Measurements from ENCODE around the gene NDFIP1. TPM values are rescaled to one million over a fixed set of nuclear protein-coding genes. Genes with fewer than 3 reads are reported as not detected.

Gene NDFIP1
- total and polyA plus RNA-seq, 2 of the 8 experiments (the other 6 are each of a cell fraction or from before 2014, with no cell fraction given): 8.8 to 27.1 TPM

DNA sequence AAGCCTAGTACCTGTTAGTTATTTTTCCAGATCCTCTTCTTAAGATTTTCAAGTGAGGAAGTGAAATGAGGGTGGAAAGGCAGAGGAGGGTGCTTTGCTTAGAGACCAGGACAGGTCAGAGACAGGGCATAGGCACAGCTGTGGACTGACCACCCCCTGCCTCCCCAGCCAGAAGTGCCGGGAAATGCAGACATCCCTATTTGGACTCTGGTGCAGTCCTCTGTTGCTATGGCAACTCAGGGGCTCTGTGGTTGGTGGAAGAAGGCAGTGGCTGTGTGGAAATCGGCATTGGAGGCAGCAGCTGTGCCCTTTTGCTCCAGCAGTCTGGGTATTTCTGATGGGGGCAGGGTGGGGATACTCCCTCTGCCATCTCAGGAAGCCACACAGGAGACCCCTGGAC is 43.3 kb upstream of the NDFIP1 start:
- Histone ChIP-seq H3K9ac (replicated peaks in 1 of 4; ENCODE audit: extremely low read depth in 1 of 4, low read depth in 3 of 4, low read length in 3 of 4) (no peak overlapping the region), H4K91ac (replicated peaks; ENCODE audit: insufficient read length, low read length) (no peak overlapping the region), H2BK12ac (ENCODE audit: low read depth, low read length) (no peak overlapping the region), H2BK120ac (replicated peaks; ENCODE audit: low read depth, low read length) (no peak overlapping the region), H4K8ac (ENCODE audit: extremely low read depth, insufficient read depth, low read length) (0 out of 2 replicates have a peak overlapping the region, but pooled peaks have one; percentile 17), H3K18ac (ENCODE audit: extremely low read depth, low read length) (no peak overlapping the region), H3K27me3 (replicated peaks in 1 of 4; ENCODE audit: control insufficient read depth in 3 of 4, extremely low read depth in 1 of 4, insufficient read depth in 3 of 4, low read length in 3 of 4) (no peaks in the 10 kb centered on the region), H3K56ac (replicated peaks; ENCODE audit: insufficient read length, low read depth, low read length) (no peak overlapping the region), H2BK15ac (ENCODE audit: low read length) (no peak overlapping the region), H3K79me2 (ENCODE audit: control insufficient read depth in 1 of 2, insufficient read depth in 2 of 2, low read length in 2 of 2) (no peaks in the 10 kb centered on the region), H4K5ac (ENCODE audit: insufficient read length, low read depth, low read length) (no peak overlapping the region), H3K79me1 (ENCODE audit: low read depth, low read length) (no peaks in the 10 kb centered on the region), H3K27ac (ENCODE audit: low read depth, low read length) (no peak overlapping the region), H3K4me2 (ENCODE audit: insufficient read depth in 1 of 2, low read depth in 2 of 2, low read length in 2 of 2) (no peak overlapping the region), H4K20me1 (replicated peaks in 1 of 2; ENCODE audit: control insufficient read depth in 1 of 2, insufficient read depth in 2 of 2, low read length in 2 of 2) (no peaks in the 10 kb centered on the region), H3K4me3 (ENCODE audit: extremely low read depth in 1 of 4, insufficient read depth in 2 of 4, low read depth in 3 of 4, low read length in 4 of 4) (no peak overlapping the region), H3K14ac (ENCODE audit: insufficient read length) (no peak overlapping the region), H2AK5ac (ENCODE audit: low read depth, low read length) (no peak overlapping the region), H3K4me1 (replicated peaks in 1 of 4; ENCODE audit: control insufficient read depth in 3 of 4, insufficient read depth in 4 of 4, low read length in 3 of 4) (peaks cover 0 to 3% (median 3%) of the 10 kb centered on the region in 4 experiments; a peak in 5 of 7 replicates), H3K36me3 (ENCODE audit: control insufficient read depth in 2 of 4, insufficient read depth in 4 of 4, low read length in 3 of 4) (no peaks in the 10 kb centered on the region), H3K4ac (replicated peaks; ENCODE audit: insufficient read length, low read depth, low read length) (no peak overlapping the region), H2AFZ (ENCODE audit: low read length) (no peak overlapping the region), H2BK20ac (ENCODE audit: low read length) (no peak overlapping the region), H2BK5ac (ENCODE audit: low read depth, low read length) (no peak overlapping the region), H3K9me3 (ENCODE audit: insufficient read depth in 2 of 2, low read depth in 1 of 2, low read length in 1 of 2) (no peaks in the 10 kb centered on the region), H3K23ac (ENCODE audit: insufficient read length) (no peak overlapping the region), H3K23me2 (ENCODE audit: low read depth, low read length) (no peaks in the 10 kb centered on the region)
- ChIA-PET CTCF (ENCODE audit: partially characterized antibody) (interaction anchor here (1.8 kb wide), 2 partner anchors 53 to 79 kb away, joined by 5 to 6 read pairs; partner anchors contain the start of gene GNPDA1), POLR2A (ENCODE audit: partially characterized antibody) (interaction anchor here (1.5 kb wide), 1 partner anchor 16 kb away, joined by 4 read pairs; no protein-coding TSS in a partner anchor)
- 82% methylated on average over 2 of the region's 2 CpGs; no CpG with 5 or more reads in 1 of the 2 experiments for WGBS, 2 experiments (ENCODE audit: extremely low coverage in 1 of 2, insufficient coverage in 1 of 2, insufficient read length in 1 of 2, insufficient replicate concordance in 2 of 2, low coverage in 1 of 2, low lambda C conversion rate in 2 of 2, missing lambda C conversion rate in 1 of 2)
- DNase-seq (ENCODE audit: low read depth in 1 of 2, low spot score in 2 of 2): no peak
- FAIRE-seq: no peak
- no peak for TF ChIP-seq SRF (IDR thresholded peaks at IDR 0.05; ENCODE audit: low read depth, low read length)
- TF ChIP-seq CHD1 (IDR thresholded peaks at IDR 0.05; ENCODE audit: low read depth, low read length): no peak
- TF ChIP-seq SIX5 (IDR thresholded peaks at IDR 0.05; ENCODE audit: low read depth, low read length): no peak
- TF ChIP-seq SIRT6 (IDR thresholded peaks at IDR 0.05; ENCODE audit: low read length): no peak
- no peak for TF ChIP-seq EP300 (IDR thresholded peaks at IDR 0.05; ENCODE audit: borderline replicate concordance in 1 of 2, low read depth in 2 of 2, low read length in 2 of 2)
- no peak for TF ChIP-seq POU5F1 (IDR thresholded peaks at IDR 0.05; ENCODE audit: low read depth, low read length)
- no peak for TF ChIP-seq CBX8 (IDR thresholded peaks at IDR 0.05; ENCODE audit: borderline replicate concordance, low read depth, low read length)
- no peak for TF ChIP-seq SP1 (IDR thresholded peaks at IDR 0.05; ENCODE audit: low read depth, low read length)
- TF ChIP-seq TCF12 (IDR thresholded peaks at IDR 0.05; ENCODE audit: low read depth, low read length): no peak
- TF ChIP-seq YY1 (IDR thresholded peaks at IDR 0.05; ENCODE audit: low read depth, low read length): no peak
- no peak for TF ChIP-seq SUZ12 (IDR thresholded peaks at IDR 0.05; ENCODE audit: low read length)
